SK-MEL-5 (cell line): Measurements from ENCODE around the gene PARP6. TPM values are rescaled to one million over a fixed set of nuclear protein-coding genes. Genes with fewer than 3 reads are reported as not detected.
A peak's percentile ranks its signal among the peaks of the same experiment; 100 is the strongest.

Experiments used
- DNase-seq: peaks from one replicate; pipeline ENCODE4 v3.0.0-alpha.2; 2016; ENCODE audit warnings: low read depth, low spot score
- in situ Hi-C: cut with HindIII; loops from 2 replicates; pipeline ENCODE4 v1.10.0; 2016; ENCODE audit warnings: low sequenced_read_pairs, high pct_unique_total_duplicates, low pct_unique_long_range_greater_than_20kb
- total RNA-seq: library from RNA; depleted of rRNA; stranded (reverse); fragments of >200 nt; shearing (Covaris generic); gene quantifications from 2 replicates; pipeline ENCODE4 v1.2.3, GENCODE V29; 2014

PARP6 gene
- total RNA-seq, 1 experiment from 2014 or later = 24.2 TPM

- in situ Hi-C loops = no loop called here
- DNase-seq = no peak
Observed at GRCh38 chr15:72207558-72208085, 64.7 kb downstream of the PARP6 start.

- in situ Hi-C loops = no loop called here
- no peak for DNase-seq
Observed at GRCh38 chr15:72206677-72207000, 65.7 kb downstream of the PARP6 start.

- in situ Hi-C loops = no loop called here
- no peak for DNase-seq
Observed at GRCh38 chr15:72205896-72206676, 66.3 kb downstream of the PARP6 start.

- no peak for DNase-seq
- in situ Hi-C loops = no loop called here
Observed at GRCh38 chr15:72205273-72205672, 67.1 kb downstream of the PARP6 start.

- DNase-seq = peak; percentile 60
- in situ Hi-C loops = no loop called here
Observed at GRCh38 chr15:72203507-72203837, 68.9 kb downstream of the PARP6 start.

- no peak for DNase-seq
- in situ Hi-C loops = no loop called here
Observed at GRCh38 chr15:72202801-72203506, 69.4 kb downstream of the PARP6 start.

- in situ Hi-C loops = no loop called here
- DNase-seq = no peak
Observed at GRCh38 chr15:72202302-72202701, 70.1 kb downstream of the PARP6 start.

- in situ Hi-C loops = no loop called here
Observed at GRCh38 chr15:72201391-72201921, 70.9 kb downstream of the PARP6 start.

GRCh38 chr15:72200395-72201237 lies 71.7 kb downstream of the PARP6 start:
- in situ Hi-C loops = no loop called here
- no peak for DNase-seq

More at GRCh38 chr15:72201391-72201921, 70.9 kb downstream of the PARP6 start:
- DNase-seq = no peak

GRCh38 chr15:72199721-72200212 lies 72.6 kb downstream of the PARP6 start:
- DNase-seq = peak; percentile 84
- in situ Hi-C loops = no loop called here

GRCh38 chr15:72199205-72199515 lies 73.2 kb downstream of the PARP6 start:
- in situ Hi-C loops = no loop called here
- DNase-seq = no peak

- in situ Hi-C loops = no loop called here
- DNase-seq = no peak
Observed at GRCh38 chr15:72198356-72199204, 73.8 kb downstream of the PARP6 start.

GRCh38 chr15:72197460-72198355 lies 74.6 kb downstream of the PARP6 start, which contains the start of gene GRAMD2A:
Gene GRAMD2A, minus strand, starts transcription at chr15:72197787.
- in situ Hi-C loops = no loop called here
- no peak for DNase-seq

- in situ Hi-C loops = no loop called here
- DNase-seq = no peak
Observed at GRCh38 chr15:72197041-72197459, 75.3 kb downstream of the PARP6 start.

- no peak for DNase-seq
- in situ Hi-C loops = no loop called here
Observed at GRCh38 chr15:72196409-72197040, 75.8 kb downstream of the PARP6 start.

GRCh38 chr15:72195101-72195511 lies 77.2 kb downstream of the PARP6 start:
- no peak for DNase-seq
- in situ Hi-C loops = no loop called here
